GM12891 (cell line): ENCODE results near the gene SERBP1.

Experiments
- DNase-seq: peaks from one replicate; pipeline ENCODE4 v3.0.0; 2011; ENCODE audit warnings: low spot score; ENCODE audit not compliant: insufficient read length
- FAIRE-seq: peaks from 2 replicates; lab custom pipeline; 2011; peaks lifted over from hg19 to GRCh38; lab: Jason Lieb, UNC
- PAX5 ChIP-seq: IDR thresholded peaks from 2 replicates; pipeline ENCODE4 v1.6.1; 2011; ENCODE audit warnings: low read length, moderate library complexity, mild to moderate bottlenecking; ENCODE audit not compliant: insufficient read depth, severe bottlenecking
- POLR2A ChIP-seq: IDR thresholded peaks from 2 replicates; pipeline ENCODE4 v1.6.1; 2011; ENCODE audit warnings: low read depth, low read length, control low read depth
- POLR2AphosphoS5 ChIP-seq: IDR thresholded peaks from 2 replicates; pipeline ENCODE4 v1.6.1; 2011; ENCODE audit warnings: low read depth, low read length, control low read depth
- POU2F2 ChIP-seq: IDR thresholded peaks from 2 replicates; pipeline ENCODE4 v1.6.1; 2011; ENCODE audit warnings: low read depth, mild to moderate bottlenecking, control low read depth, low read length, moderate library complexity
- SPI1 ChIP-seq: IDR thresholded peaks from 2 replicates; pipeline ENCODE4 v1.6.1; 2011; ENCODE audit warnings: low read depth, low read length, control low read depth
- TAF1 ChIP-seq: IDR thresholded peaks from 2 replicates; pipeline ENCODE4 v1.6.1; 2011; ENCODE audit warnings: low read depth, low read length, control low read depth

SERBP1 gene

GRCh38 chr1:67399199-67399993 lies 30.8 kb downstream of the SERBP1 start:
- no peak for TF ChIP-seq PAX5
- no peak for TF ChIP-seq POU2F2
- TF ChIP-seq TAF1: no peak
- no peak for TF ChIP-seq POLR2AphosphoS5
- 0 out of 2 replicates have a peak, but pooled peaks have one; percentile 19 for TF ChIP-seq POLR2A
- no peak for TF ChIP-seq SPI1
- DNase-seq: no peak
- no peak for FAIRE-seq

GRCh38 chr1:67394548-67394947 lies 35.7 kb downstream of the SERBP1 start:
- FAIRE-seq: no peak
- no peak for DNase-seq
- TF ChIP-seq TAF1: no peak
- no peak for TF ChIP-seq POU2F2
- TF ChIP-seq POLR2AphosphoS5: no peak
- TF ChIP-seq PAX5: no peak
- TF ChIP-seq POLR2A: no peak
- TF ChIP-seq SPI1: no peak

GRCh38 chr1:67393737-67394136 lies 36.5 kb downstream of the SERBP1 start:
- TF ChIP-seq PAX5 (no peak), POLR2A (no peak), SPI1 (no peak), POU2F2 (no peak), POLR2AphosphoS5 (no peak), TAF1 (no peak)
- DNase-seq (no peak), FAIRE-seq (no peak)

DNA sequence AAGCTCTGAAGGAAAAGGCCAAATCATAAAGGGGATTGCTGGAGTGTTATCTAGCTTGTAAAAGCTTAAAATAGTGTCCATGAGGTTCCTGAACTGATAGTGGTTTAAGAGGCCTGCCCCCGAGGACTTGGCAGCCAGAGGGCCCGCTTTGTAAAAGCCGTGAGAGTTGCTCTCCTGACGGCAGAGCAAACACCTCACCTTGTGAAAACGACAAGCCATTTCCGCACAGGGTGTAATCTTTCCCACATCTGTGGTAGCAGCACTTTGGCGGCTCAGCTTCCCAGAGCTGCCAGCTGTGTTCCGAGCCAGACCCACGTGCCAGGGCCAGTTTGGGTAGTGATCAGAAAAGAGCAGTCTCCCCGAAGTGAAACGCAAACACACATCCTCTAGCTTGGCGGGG lies 37.0 kb downstream of the SERBP1 start:
- TF ChIP-seq SPI1 (no peak), POLR2AphosphoS5 (no peak), TAF1 (no peak), POU2F2 (no peak), POLR2A (no peak), PAX5 (no peak)
- DNase-seq (no peak), FAIRE-seq (no peak)

DNA sequence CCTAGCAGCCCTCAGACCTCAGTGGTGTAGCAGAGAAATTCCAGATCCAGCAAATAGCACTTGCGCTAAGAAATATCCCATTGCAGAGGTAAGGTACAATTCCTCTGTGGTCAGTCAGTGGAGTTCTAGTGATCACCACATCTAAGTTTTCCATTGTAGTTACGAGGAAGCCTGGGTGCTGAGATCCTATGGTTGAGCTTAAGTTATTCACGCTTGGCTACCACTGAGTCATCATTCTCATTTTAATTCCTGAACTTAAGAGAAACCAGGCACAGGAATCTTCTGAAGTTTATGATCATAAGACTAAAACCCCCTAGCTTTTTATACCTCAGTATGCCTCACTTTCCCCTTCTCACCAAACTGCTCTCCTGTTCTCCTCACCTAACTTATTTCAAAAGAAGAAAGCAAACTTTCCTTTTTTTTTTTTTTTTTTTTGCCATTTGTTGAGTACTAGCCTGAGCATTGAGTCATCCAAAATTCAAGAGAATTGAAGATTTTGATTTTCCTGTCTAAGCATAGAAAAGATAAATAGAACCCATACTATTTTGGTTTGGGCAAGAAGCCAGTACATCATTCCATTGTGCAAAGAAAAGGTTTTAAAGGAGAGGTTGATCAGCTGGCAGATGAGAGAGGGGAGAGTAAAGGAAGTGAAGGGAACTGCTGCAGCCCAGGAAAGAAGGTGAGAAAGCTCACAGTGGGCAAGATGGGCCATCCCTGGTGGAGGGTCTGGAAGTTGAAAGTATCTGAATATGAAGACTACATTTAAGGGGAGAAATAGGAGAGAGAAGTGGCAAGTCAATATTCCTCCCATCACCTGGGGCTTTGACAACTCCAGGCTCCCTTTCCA lies 39.9 kb downstream of the SERBP1 start:
- no peak for TF ChIP-seq POU2F2
- TF ChIP-seq PAX5: no peak
- no peak for TF ChIP-seq TAF1
- TF ChIP-seq SPI1: no peak
- no peak for TF ChIP-seq POLR2A
- no peak for TF ChIP-seq POLR2AphosphoS5
- no peak for FAIRE-seq
- DNase-seq: no peak

- TF ChIP-seq POLR2AphosphoS5: no peak
- no peak for TF ChIP-seq TAF1
- no peak for TF ChIP-seq SPI1
- TF ChIP-seq POLR2A: no peak
- TF ChIP-seq POU2F2: no peak
These were observed 46.1 kb downstream of the SERBP1 start for GRCh38 chr1:67383999-67384638.

GRCh38 chr1:67382292-67382691 lies 47.9 kb downstream of the SERBP1 start:
- no peak for FAIRE-seq
- no peak for TF ChIP-seq TAF1
- no peak for TF ChIP-seq PAX5
- TF ChIP-seq POU2F2: no peak
- no peak for TF ChIP-seq POLR2AphosphoS5
- TF ChIP-seq SPI1: no peak
- no peak for TF ChIP-seq POLR2A
- no peak for DNase-seq

More at GRCh38 chr1:67383999-67384638, 46.1 kb downstream of the SERBP1 start:
- DNase-seq: no peak
- no peak for FAIRE-seq

GRCh38 chr1:67381154-67381553 lies 49.0 kb downstream of the SERBP1 start:
- no peak for DNase-seq
- FAIRE-seq: no peak
- no peak for TF ChIP-seq SPI1
- no peak for TF ChIP-seq POLR2AphosphoS5
- no peak for TF ChIP-seq TAF1
- TF ChIP-seq POU2F2: no peak
- TF ChIP-seq POLR2A: no peak

- FAIRE-seq (no peak), DNase-seq (no peak)
- TF ChIP-seq POLR2A: no peak
- TF ChIP-seq POU2F2: no peak
- no peak for TF ChIP-seq PAX5
- TF ChIP-seq TAF1: no peak
- TF ChIP-seq SPI1: no peak
- TF ChIP-seq POLR2AphosphoS5: no peak
These were observed 52.9 kb downstream of the SERBP1 start for GRCh38 chr1:67377253-67377652.
